ENCODE data around the gene SPAM1.

The SPAM1 gene

GRCh38 chr7:123917878-123918277, 7.2 kb upstream of the SPAM1 start:
- TF ChIP-seq REST (IDR thresholded peaks at IDR 0.05; ENCODE audit: insufficient read depth in 1 of 2, low read depth in 2 of 2, low read length in 2 of 2) (no peak), FOXP2 (optimal IDR thresholded peaks at IDR 0.05; ENCODE audit: borderline replicate concordance, extremely low read depth, extremely low read length, insufficient read depth) (no peak), SIN3A (IDR thresholded peaks at IDR 0.05; ENCODE audit: borderline replicate concordance, insufficient read depth, low read length) (no peak), POLR2AphosphoS5 (IDR thresholded peaks at IDR 0.05; ENCODE audit: low read depth, low read length) (no peak)

GRCh38 chr7:123918309-123918708, 6.7 kb upstream of the SPAM1 start:
- TF ChIP-seq TAF1 (IDR thresholded peaks at IDR 0.05; ENCODE audit: borderline replicate concordance, insufficient read depth, low read length) (no peak), REST (IDR thresholded peaks at IDR 0.05; ENCODE audit: insufficient read depth in 1 of 2, low read depth in 2 of 2, low read length in 2 of 2) (no peak), POLR2AphosphoS5 (IDR thresholded peaks at IDR 0.05; ENCODE audit: low read depth, low read length) (no peak), FOXP2 (optimal IDR thresholded peaks at IDR 0.05; ENCODE audit: borderline replicate concordance, extremely low read depth, extremely low read length, insufficient read depth) (no peak), SIN3A (IDR thresholded peaks at IDR 0.05; ENCODE audit: borderline replicate concordance, insufficient read depth, low read length) (no peak)

DNA sequence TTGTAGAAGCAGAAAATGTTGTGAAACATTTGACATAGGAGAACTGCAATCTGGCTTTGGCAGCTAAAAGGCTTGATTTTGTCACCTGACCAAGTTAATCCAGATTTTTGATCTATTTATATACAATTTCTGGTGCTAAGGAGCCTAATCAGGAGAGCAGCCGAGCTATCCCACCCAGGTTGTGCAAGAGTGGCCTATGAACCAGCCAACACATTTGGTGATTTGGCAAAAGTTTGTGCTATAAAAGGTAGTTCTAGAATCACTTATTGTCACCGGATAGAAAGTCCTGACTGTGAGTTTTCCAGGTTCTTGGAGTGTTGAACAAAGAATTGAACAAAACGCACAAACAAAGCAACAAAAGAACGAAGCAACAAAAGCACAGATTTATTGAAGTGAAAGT, 1.4 kb upstream of the SPAM1 start:
- TF ChIP-seq FOXP2 (optimal IDR thresholded peaks at IDR 0.05; ENCODE audit: borderline replicate concordance, extremely low read depth, extremely low read length, insufficient read depth) = no peak
- TF ChIP-seq REST (IDR thresholded peaks at IDR 0.05; ENCODE audit: insufficient read depth in 1 of 2, low read depth in 2 of 2, low read length in 2 of 2) = no peak
- no peak for TF ChIP-seq SIN3A (IDR thresholded peaks at IDR 0.05; ENCODE audit: borderline replicate concordance, insufficient read depth, low read length)
- no peak for TF ChIP-seq TAF1 (IDR thresholded peaks at IDR 0.05; ENCODE audit: borderline replicate concordance, insufficient read depth, low read length)
- no peak for TF ChIP-seq POLR2AphosphoS5 (IDR thresholded peaks at IDR 0.05; ENCODE audit: low read depth, low read length)

- TF ChIP-seq TAF1 (IDR thresholded peaks at IDR 0.05; ENCODE audit: borderline replicate concordance, insufficient read depth, low read length) = no peak
- no peak for TF ChIP-seq POLR2AphosphoS5 (IDR thresholded peaks at IDR 0.05; ENCODE audit: low read depth, low read length)
- no peak for TF ChIP-seq SIN3A (IDR thresholded peaks at IDR 0.05; ENCODE audit: borderline replicate concordance, insufficient read depth, low read length)
- no peak for TF ChIP-seq FOXP2 (optimal IDR thresholded peaks at IDR 0.05; ENCODE audit: borderline replicate concordance, extremely low read depth, extremely low read length, insufficient read depth)
- no peak for TF ChIP-seq REST (IDR thresholded peaks at IDR 0.05; ENCODE audit: insufficient read depth in 1 of 2, low read depth in 2 of 2, low read length in 2 of 2)
Measured at GRCh38 chr7:123929107-123929506, 4.1 kb downstream of the SPAM1 start.

DNA sequence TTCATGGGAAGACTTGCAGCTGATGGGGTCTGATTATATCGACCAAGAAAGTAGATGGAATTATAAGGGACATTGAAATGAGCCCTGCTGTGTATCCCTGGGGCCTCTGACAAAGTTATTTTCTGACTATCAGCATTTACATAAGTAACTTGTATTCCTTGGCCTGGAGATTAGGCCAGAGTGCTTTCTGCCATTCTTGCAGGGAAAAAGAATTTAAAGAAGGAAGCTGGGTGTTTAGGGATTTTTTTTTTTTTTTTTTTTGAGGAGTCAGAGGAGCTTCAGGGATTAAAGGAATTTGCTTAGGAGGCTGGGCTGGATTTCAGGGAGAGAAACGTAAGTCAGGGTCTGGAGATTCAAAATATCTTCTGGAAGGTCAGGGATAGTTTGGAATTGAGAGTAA, 4.6 kb downstream of the SPAM1 start:
- TF ChIP-seq TAF1 (IDR thresholded peaks at IDR 0.05; ENCODE audit: borderline replicate concordance, insufficient read depth, low read length) (no peak), FOXP2 (optimal IDR thresholded peaks at IDR 0.05; ENCODE audit: borderline replicate concordance, extremely low read depth, extremely low read length, insufficient read depth) (no peak), REST (IDR thresholded peaks at IDR 0.05; ENCODE audit: insufficient read depth in 1 of 2, low read depth in 2 of 2, low read length in 2 of 2) (no peak), SIN3A (IDR thresholded peaks at IDR 0.05; ENCODE audit: borderline replicate concordance, insufficient read depth, low read length) (no peak), POLR2AphosphoS5 (IDR thresholded peaks at IDR 0.05; ENCODE audit: low read depth, low read length) (no peak)
